Activated CD4-positive, alpha-beta memory T cell treated with anti-CD3 and anti-CD28 coated beads, Interleukin-2, amount 10 ng/mL, durations not matched to agents 7 days and 5 days (primary cell): ENCODE results near the gene GALE. TPM values are rescaled to one million over a fixed set of nuclear protein-coding genes. Genes with fewer than 3 reads are reported as not detected.
"Not testable (repeated sequence)": the region's sequence is repeated elsewhere in the genome, so short reads cannot be mapped to it uniquely, and the experiment has no call there.

ENCODE experiments used
- CTCF ChIA-PET: fragments of 350-600 bp; sonication (Branson Sonifier 250); formaldehyde crosslinking; loops from one replicate; lab custom pipeline; 2021; ENCODE audit warnings: antibody characterized with exemption, inconsistent platforms; lab: Charles Lee
- POLR2A ChIA-PET: fragments of 350-600 bp; sonication (Branson Sonifier 250); formaldehyde crosslinking; loops from one replicate; lab custom pipeline; 2021; ENCODE audit warnings: antibody characterized with exemption; lab: Charles Lee
- DNase-seq: peaks from one replicate; pipeline ENCODE4 v3.0.0-alpha.2; 2020
- H3K27ac Mint-ChIP-seq: one replicate; pipeline ENCODE4 v1.8.0; 2021; ENCODE audit warnings: mild to moderate bottlenecking, mixed read lengths
- H3K27me3 Mint-ChIP-seq: one replicate; pipeline ENCODE4 v1.8.0; 2021; ENCODE audit warnings: mixed read lengths
- H3K36me3 Mint-ChIP-seq: one replicate; pipeline ENCODE4 v1.8.0; 2021; ENCODE audit warnings: low read depth, mixed read lengths
- H3K4me1 Mint-ChIP-seq: one replicate; pipeline ENCODE4 v1.8.0; 2021; ENCODE audit warnings: mixed read lengths
- H3K4me3 Mint-ChIP-seq: one replicate; pipeline ENCODE4 v1.8.0; 2021; ENCODE audit warnings: mild to moderate bottlenecking, mixed read lengths
- H3K9me3 Mint-ChIP-seq: one replicate; pipeline ENCODE4 v1.8.0; 2021; ENCODE audit warnings: mixed read lengths
- total RNA-seq, 2 experiments: library from RNA; stranded (reverse); gene quantifications; one replicate each; pipeline ENCODE4 v1.2.3, GENCODE V29; 2021

Gene GALE
- total RNA-seq, 2 experiments from 2014 or later: 33.5 to 37.6 TPM

- H3K27me3 Mint-ChIP-seq: no peaks in the 10 kb centered on the region
- ChIA-PET CTCF (interaction anchor here (0.7 to 3.2 kb wide), 6 partner anchors 12 to 19 kb away, joined by 3 to 11 read pairs (median 4); partner anchors contain the start of gene PITHD1), POLR2A (interaction anchor here (0.8 to 9.3 kb wide), 9 partner anchors 10 to 190 kb away, joined by 3 to 115 read pairs (median 3); partner anchors contain the start of genes ELOA, GALE, PITHD1 and PNRC2)
- H3K27ac Mint-ChIP-seq: peak within 1 kb of the TSS; percentile 91
- peak; percentile 90 for DNase-seq
- H3K4me1 Mint-ChIP-seq: peaks cover 32% of the 10 kb centered on the region
- H3K9me3 Mint-ChIP-seq: no peaks in the 10 kb centered on the region
- peaks cover 56% of the 10 kb centered on the region for H3K36me3 Mint-ChIP-seq
- peak within 1 kb of the TSS; percentile 94 for H3K4me3 Mint-ChIP-seq
Observed at GRCh38 chr1:23790696-23791515, 9.6 kb downstream of the GALE start, which contains the start of gene LYPLA2. Gene LYPLA2, plus strand, starts transcription at chr1:23791145. Its CDS starts 1,538 bp downstream, at chr1:23792683.

GRCh38 chr1:23788695-23789094, 11.9 kb downstream of the GALE start:
- ChIA-PET POLR2A (interaction anchor here (7.3 to 9.3 kb wide), 2 partner anchors 10 to 12 kb away, joined by 84 to 115 read pairs; partner anchors contain the start of genes GALE and PITHD1), CTCF (interaction anchor here (1.2 to 3.2 kb wide), 5 partner anchors 9 to 23 kb away, joined by 3 to 11 read pairs (median 6); no protein-coding TSS in a partner anchor)
- Mint-ChIP-seq H3K36me3 (peaks cover 60% of the 10 kb centered on the region), H3K9me3 (no peaks in the 10 kb centered on the region), H3K4me3 (no peak overlapping the region), H3K4me1 (peaks cover 41% of the 10 kb centered on the region), H3K27me3 (no peaks in the 10 kb centered on the region), H3K27ac (peak overlapping the region; percentile 22)
- DNase-seq: no peak

DNA sequence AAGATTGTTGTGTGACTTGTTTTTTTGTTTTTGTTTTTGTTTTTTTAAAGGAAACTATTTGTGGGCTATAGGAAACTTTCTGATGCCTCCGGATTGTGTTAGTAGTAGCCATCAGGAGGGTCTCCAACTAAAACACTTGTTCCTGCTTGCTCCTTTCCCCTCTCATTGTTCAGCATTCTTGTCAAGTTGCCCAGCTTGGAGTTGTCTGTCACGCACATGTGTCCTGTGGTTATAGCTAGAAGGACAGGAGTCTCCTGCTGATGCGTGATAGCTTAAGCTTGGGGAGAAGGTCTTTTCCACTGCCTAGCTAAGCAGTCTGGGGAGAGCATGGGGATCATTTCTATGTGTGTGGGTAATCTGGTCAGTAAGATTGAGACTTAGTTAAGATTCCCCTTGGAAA, 12.9 kb downstream of the GALE start:
- Mint-ChIP-seq H3K4me1 (peaks cover 36% of the 10 kb centered on the region), H3K27ac (no peak overlapping the region), H3K9me3 (no peaks in the 10 kb centered on the region), H3K27me3 (no peaks in the 10 kb centered on the region), H3K4me3 (no peak overlapping the region), H3K36me3 (peaks cover 57% of the 10 kb centered on the region)
- POLR2A ChIA-PET: interaction anchor here (7.3 to 9.3 kb wide), 2 partner anchors 9 to 13 kb away, joined by 84 to 115 read pairs; partner anchors contain the start of genes GALE and PITHD1
- DNase-seq: no peak
- CTCF ChIA-PET: interaction anchor here (1.5 to 2.7 kb wide), 2 partner anchors 8 to 13 kb away, joined by 4 to 10 read pairs; no protein-coding TSS in a partner anchor

DNA sequence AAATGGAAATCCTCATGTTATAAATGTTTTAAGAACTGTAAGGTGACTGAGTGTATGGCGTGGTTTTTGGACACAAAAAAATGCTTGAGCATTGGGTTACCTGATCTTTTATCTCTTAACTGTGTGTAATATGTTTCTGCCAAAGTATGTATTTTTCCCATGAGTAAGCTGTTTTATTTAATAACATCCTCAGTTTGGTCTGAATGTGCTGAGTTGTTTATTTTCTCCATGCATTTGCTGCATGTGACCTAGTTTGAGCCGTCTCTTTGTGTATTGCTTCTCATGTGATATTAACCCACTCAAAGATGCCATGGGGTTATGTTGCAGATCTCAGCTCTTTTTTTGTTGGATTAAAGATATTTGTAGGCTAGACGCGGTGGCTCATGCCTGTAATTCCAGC, 15.7 kb downstream of the GALE start:
- peaks cover 57% of the 10 kb centered on the region for H3K36me3 Mint-ChIP-seq
- no peak for DNase-seq
- POLR2A ChIA-PET: interaction anchor here (1.0 kb wide), 1 partner anchor 10 kb away, joined by 3 read pairs; no protein-coding TSS in a partner anchor
- peak overlapping the region; percentile 58 for H3K27ac Mint-ChIP-seq
- no peak overlapping the region for H3K4me3 Mint-ChIP-seq
- CTCF ChIA-PET: interaction anchor here (1.1 to 2.3 kb wide), 3 partner anchors 10 to 26 kb away, joined by 3 to 5 read pairs (median 4); no protein-coding TSS in a partner anchor
- H3K4me1 Mint-ChIP-seq: peaks cover 22% of the 10 kb centered on the region
- no peaks in the 10 kb centered on the region for H3K27me3 Mint-ChIP-seq
- no peaks in the 10 kb centered on the region for H3K9me3 Mint-ChIP-seq

- peaks cover 30% of the 10 kb centered on the region for H3K4me1 Mint-ChIP-seq
- CTCF ChIA-PET: interaction anchor here (1.9 kb wide), 1 partner anchor 11 kb away, joined by 8 read pairs; no protein-coding TSS in a partner anchor
- not testable (repeated sequence) for H3K9me3 Mint-ChIP-seq, H3K27ac Mint-ChIP-seq, H3K27me3 Mint-ChIP-seq, DNase-seq, H3K4me3 Mint-ChIP-seq
- H3K36me3 Mint-ChIP-seq: peaks cover 49% of the 10 kb centered on the region
- POLR2A ChIA-PET: interaction anchor here (1.2 kb wide), 1 partner anchor 42 kb away, joined by 4 read pairs; the partner anchor contains the start of gene HMGCL
Observed at GRCh38 chr1:23783141-23783540, 17.4 kb downstream of the GALE start.

DNA sequence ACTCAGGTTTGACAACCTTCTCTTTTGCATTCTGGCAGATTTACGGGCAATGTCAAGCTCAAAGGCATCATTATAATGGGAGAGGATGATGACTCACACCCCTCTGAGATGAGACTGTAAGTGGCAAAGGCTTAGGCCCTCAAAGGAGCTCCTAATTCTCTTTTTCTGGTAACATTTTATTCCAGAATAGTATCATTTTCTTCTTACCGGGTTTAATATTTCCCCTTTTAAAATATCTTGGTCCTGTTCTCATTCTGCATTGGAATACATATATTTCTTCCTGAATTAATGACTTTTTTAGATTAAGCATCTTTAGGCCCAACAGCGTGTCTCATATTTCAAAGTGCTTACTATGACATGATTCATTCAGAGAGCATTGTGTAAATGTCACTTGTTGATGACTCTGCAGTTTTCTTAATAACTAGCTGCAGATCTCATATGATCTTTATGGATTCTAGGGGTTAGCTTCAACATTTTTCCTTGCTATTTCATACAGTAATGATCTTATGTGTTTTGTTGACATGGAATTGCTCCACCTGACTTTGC, 20.7 kb downstream of the GALE start:
- H3K4me3 Mint-ChIP-seq: peak overlapping the region; percentile 83
- CTCF ChIA-PET: interaction anchor here (0.7 to 1.8 kb wide), 10 partner anchors 8 to 240 kb away, joined by 3 to 10 read pairs (median 6); partner anchors contain the start of gene GALE

DNA sequence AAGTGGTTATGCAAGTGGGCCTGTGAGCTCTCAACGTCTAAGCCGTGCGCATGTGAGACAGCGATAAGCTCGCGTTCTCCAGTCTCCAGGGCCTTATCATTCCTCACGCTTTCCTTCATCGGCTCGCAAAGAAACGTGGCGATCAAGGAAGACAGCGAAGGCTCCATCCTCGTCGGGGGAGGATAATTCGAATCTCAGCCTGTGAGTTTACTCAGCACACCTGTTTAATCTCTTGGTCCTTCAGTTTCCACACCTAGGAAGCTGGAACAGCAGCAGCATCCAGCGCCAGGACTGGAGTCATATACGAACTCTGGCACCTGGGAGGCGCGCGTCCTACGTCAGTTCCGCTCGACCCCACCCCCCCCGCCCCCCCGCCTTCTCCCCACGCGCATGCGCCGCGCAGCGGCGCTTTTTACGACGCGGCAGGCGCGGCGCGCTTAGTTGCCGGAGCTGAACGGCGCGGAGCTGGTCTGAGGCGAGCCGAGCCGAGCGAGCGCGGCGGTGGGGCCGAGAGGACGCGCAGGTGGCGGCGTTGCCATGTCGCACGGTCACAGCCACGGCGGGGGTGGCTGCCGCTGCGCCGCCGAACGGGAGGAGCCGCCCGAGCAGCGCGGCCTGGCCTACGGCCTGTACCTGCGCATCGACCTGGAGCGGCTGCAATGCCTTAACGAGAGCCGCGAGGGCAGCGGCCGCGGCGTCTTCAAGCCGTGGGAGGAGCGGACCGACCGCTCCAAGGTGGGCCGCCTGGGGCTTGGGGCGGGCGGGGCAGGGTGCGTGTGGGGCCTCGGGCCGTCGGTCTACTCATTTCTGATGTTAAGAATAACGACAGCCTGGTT, 22.4 kb downstream of the GALE start, which contains the start of gene PITHD1:
Gene PITHD1 (plus strand): TSS at position 440 of the 836 bp plus-strand sequence. CDS start 98 bp downstream, at position 538.
- H3K36me3 Mint-ChIP-seq: peaks cover 11% of the 10 kb centered on the region
- H3K4me1 Mint-ChIP-seq: peaks cover 56% of the 10 kb centered on the region
- no peaks in the 10 kb centered on the region for H3K27me3 Mint-ChIP-seq
- H3K27ac Mint-ChIP-seq: peak within 1 kb of the TSS; percentile 81
- no peaks in the 10 kb centered on the region for H3K9me3 Mint-ChIP-seq
- ChIA-PET CTCF (interaction anchor here (0.5 to 2.5 kb wide), 10 partner anchors 11 to 237 kb away, joined by 3 to 9 read pairs (median 4); partner anchors contain the start of genes ELOA and LYPLA2), POLR2A (interaction anchor here (0.8 to 6.1 kb wide), 20 partner anchors 12 to 254 kb away, joined by 3 to 115 read pairs (median 4); partner anchors contain the start of genes ELOA, GALE, HMGCL and LYPLA2)
- H3K4me3 Mint-ChIP-seq: peak within 1 kb of the TSS; percentile 83
- DNase-seq: peak; percentile 85

More for the DNA sequence above, 20.7 kb downstream of the GALE start:
- no peaks in the 10 kb centered on the region for H3K27me3 Mint-ChIP-seq
- peak overlapping the region; percentile 70 for H3K27ac Mint-ChIP-seq
- POLR2A ChIA-PET: interaction anchor here (0.5 to 6.1 kb wide), 8 partner anchors 11 to 1815 kb away, joined by 3 to 115 read pairs (median 14); partner anchors contain the start of genes ELOA, GALE, HMGCL and LYPLA2
- peaks cover 20% of the 10 kb centered on the region for H3K36me3 Mint-ChIP-seq
- no peaks in the 10 kb centered on the region for H3K9me3 Mint-ChIP-seq
- no peak for DNase-seq
- peaks cover 49% of the 10 kb centered on the region for H3K4me1 Mint-ChIP-seq

DNA sequence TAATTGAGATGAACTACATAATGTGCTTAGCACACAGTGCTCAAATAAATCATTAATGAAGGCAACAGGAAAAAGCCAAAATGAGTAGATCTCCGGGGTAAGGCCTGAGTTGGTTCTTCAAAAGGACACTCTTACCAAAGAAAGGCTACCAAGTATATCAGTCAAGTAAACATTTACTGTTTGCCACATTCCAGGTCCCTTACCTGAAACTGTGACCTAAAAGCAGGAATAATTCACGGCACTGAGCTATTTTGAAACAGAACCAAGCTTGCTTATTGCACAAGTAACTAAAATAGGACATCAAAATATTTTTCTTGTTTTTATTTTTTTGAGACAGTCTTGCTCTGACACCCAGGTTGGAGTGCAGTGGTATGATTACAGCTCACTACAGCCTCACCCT, 24.3 kb downstream of the GALE start:
- ChIA-PET POLR2A (interaction anchor here (1.4 to 6.1 kb wide), 4 partner anchors 9 to 183 kb away, joined by 3 to 115 read pairs (median 4); partner anchors contain the start of gene LYPLA2), CTCF (interaction anchor here (0.9 to 1.4 kb wide), 3 partner anchors 22 to 34 kb away, joined by 3 to 7 read pairs (median 4); no protein-coding TSS in a partner anchor)
- no peak for DNase-seq
- Mint-ChIP-seq H3K9me3 (no peaks in the 10 kb centered on the region), H3K27ac (no peak overlapping the region), H3K4me3 (no peak overlapping the region), H3K27me3 (no peaks in the 10 kb centered on the region), H3K4me1 (peaks cover 59% of the 10 kb centered on the region), H3K36me3 (peaks cover 5% of the 10 kb centered on the region)

GRCh38 chr1:23774174-23774880, 26.2 kb downstream of the GALE start:
- DNase-seq: no peak
- POLR2A ChIA-PET: interaction anchor here (0.9 to 1.9 kb wide), 4 partner anchors 11 to 215 kb away, joined by 3 to 5 read pairs (median 3); partner anchors contain the start of gene PNRC2
- CTCF ChIA-PET: interaction anchor here (0.9 to 1.7 kb wide), 9 partner anchors 10 to 137 kb away, joined by 3 to 5 read pairs (median 3); no protein-coding TSS in a partner anchor
- Mint-ChIP-seq H3K27me3 (no peaks in the 10 kb centered on the region), H3K9me3 (no peaks in the 10 kb centered on the region), H3K4me1 (peaks cover 48% of the 10 kb centered on the region), H3K36me3 (no peaks in the 10 kb centered on the region), H3K27ac (no peak overlapping the region), H3K4me3 (no peak overlapping the region)

- Mint-ChIP-seq H3K27ac (no peak overlapping the region), H3K4me1 (peaks cover 41% of the 10 kb centered on the region), H3K9me3 (no peaks in the 10 kb centered on the region), H3K4me3 (no peak overlapping the region), H3K27me3 (no peaks in the 10 kb centered on the region), H3K36me3 (no peaks in the 10 kb centered on the region)
- CTCF ChIA-PET: no interaction called here
- POLR2A ChIA-PET: no interaction called here
- DNase-seq: no peak
Observed at GRCh38 chr1:23772854-23773242, 27.7 kb downstream of the GALE start.
